ENCODE measurements around the gene HSPBP1. TPM values are rescaled to one million over a fixed set of nuclear protein-coding genes. Genes with fewer than 3 reads are reported as not detected.

HSPBP1 gene
- total and polyA plus RNA-seq, 5 experiments from 2014 or later = 20.3 to 44.8 (median 38.6) TPM

DNA sequence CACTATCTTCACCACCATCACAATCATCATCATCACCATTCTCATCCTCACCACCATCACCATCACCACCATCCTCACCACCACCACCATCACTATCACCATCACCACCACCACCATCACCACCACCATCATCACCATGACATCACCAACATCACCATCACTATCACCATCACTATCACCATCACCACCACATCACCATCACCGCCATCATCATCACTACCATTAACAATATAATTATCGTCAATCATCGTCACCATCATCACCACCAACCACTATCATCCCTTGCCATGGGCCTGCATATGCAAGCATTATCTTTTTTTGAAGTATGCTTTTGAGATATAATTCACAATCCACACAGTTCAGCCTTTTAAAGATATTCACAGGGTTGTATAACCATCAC is 13.5 kb downstream of the HSPBP1 start:
- peaks cover 0 to 23% (median 3%) of the 10 kb centered on the region in 3 donors for H3K36me3 Mint-ChIP-seq
- no peak for ATAC-seq
- H3K9me3 Mint-ChIP-seq = peaks cover 0 to 12% (median 0%) of the 10 kb centered on the region in 9 donors
- H3K27ac Mint-ChIP-seq = peak overlapping the region in 2 of 10 donors; percentile 21 to 71
- peak overlapping the region in 1 of 10 donors; percentile 15 for H3K4me3 Mint-ChIP-seq
- H3K4me1 Mint-ChIP-seq = peaks cover 2 to 12% (median 9%) of the 10 kb centered on the region in 4 donors
- POLR2A ChIA-PET = no interaction called here
- no peaks in the 10 kb centered on the region for H3K27me3 Mint-ChIP-seq
- no peak for DNase-seq

DNA sequence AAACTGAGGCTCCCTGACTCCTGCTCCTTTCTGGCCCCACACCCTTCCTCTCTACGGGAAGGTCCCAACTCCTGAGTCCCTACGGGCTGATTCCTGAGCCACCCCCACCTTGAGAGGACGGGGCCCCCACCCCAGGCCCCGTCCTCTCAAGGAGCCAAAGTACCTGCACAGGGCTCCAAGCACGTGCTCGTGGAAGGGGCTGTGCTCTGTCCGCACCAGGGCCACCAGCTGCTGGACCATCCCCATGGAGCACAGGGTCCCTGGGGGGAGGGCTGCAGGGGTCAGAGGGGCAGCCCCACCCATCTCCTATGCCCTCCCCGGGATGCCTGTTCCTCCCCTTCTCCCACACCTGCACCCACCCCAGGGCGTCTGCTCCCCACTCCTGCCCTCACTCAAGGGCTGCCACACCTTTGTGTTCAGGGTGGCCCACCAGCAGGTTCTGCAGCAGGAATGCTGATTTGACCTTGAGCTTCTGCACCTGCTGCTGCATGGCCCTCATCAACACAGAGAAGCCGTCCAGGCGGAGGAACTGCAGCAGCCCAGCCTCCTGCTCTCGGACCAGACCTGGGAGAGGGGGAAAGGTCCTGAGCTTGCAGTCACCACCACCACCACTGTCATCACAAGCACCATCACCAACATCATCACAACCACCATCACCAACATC is 14.1 kb downstream of the HSPBP1 start:
- Mint-ChIP-seq H3K27me3 (no peaks in the 10 kb centered on the region), H3K4me3 (peak overlapping the region in 1 of 10 donors; percentile 15), H3K27ac (peak overlapping the region in 1 of 10 donors; percentile 71), H3K9me3 (peaks cover 0 to 12% (median 0%) of the 10 kb centered on the region in 9 donors), H3K4me1 (peaks cover 2 to 12% (median 9%) of the 10 kb centered on the region in 4 donors), H3K36me3 (peaks cover 0 to 19% (median 0%) of the 10 kb centered on the region in 3 donors)
- ATAC-seq (no peak), DNase-seq (no peak)
- POLR2A ChIA-PET = interaction anchor here (1.9 kb wide), 1 partner anchor 11 kb away, joined by 4 read pairs; no protein-coding TSS in a partner anchor

- H3K4me3 Mint-ChIP-seq = no peak overlapping the region
- no peak overlapping the region for H3K27ac Mint-ChIP-seq
- DNase-seq (no peak), ATAC-seq (no peak)
- no peaks in the 10 kb centered on the region for H3K27me3 Mint-ChIP-seq
- POLR2A ChIA-PET = interaction anchor here (1.9 kb wide), 1 partner anchor 10 kb away, joined by 4 read pairs; no protein-coding TSS in a partner anchor
- peaks cover 0 to 12% (median 0%) of the 10 kb centered on the region in 9 donors for H3K9me3 Mint-ChIP-seq
- peaks cover 0 to 13% (median 0%) of the 10 kb centered on the region in 3 donors for H3K36me3 Mint-ChIP-seq
- H3K4me1 Mint-ChIP-seq = peaks cover 7 to 11% (median 7%) of the 10 kb centered on the region in 4 donors
Observed at GRCh38 chr19:55265173-55265572, 14.7 kb downstream of the HSPBP1 start.

GRCh38 chr19:55264531-55264930 is 15.4 kb downstream of the HSPBP1 start:
- peaks cover 0 to 12% (median 0%) of the 10 kb centered on the region in 9 donors for H3K9me3 Mint-ChIP-seq
- no peak overlapping the region for H3K4me3 Mint-ChIP-seq
- no peak for DNase-seq
- H3K36me3 Mint-ChIP-seq = peaks cover 0 to 8% (median 0%) of the 10 kb centered on the region in 3 donors
- peaks cover 7 to 12% (median 10%) of the 10 kb centered on the region in 4 donors for H3K4me1 Mint-ChIP-seq
- H3K27me3 Mint-ChIP-seq = no peaks in the 10 kb centered on the region
- POLR2A ChIA-PET = interaction anchor here (1.9 kb wide), 1 partner anchor 9 kb away, joined by 4 read pairs; no protein-coding TSS in a partner anchor
- no peak overlapping the region for H3K27ac Mint-ChIP-seq
- ATAC-seq = no peak

- no peaks in the 10 kb centered on the region for H3K27me3 Mint-ChIP-seq
- POLR2A ChIA-PET = interaction anchor here (1.8 kb wide), 1 partner anchor 16 kb away, joined by 4 read pairs; no protein-coding TSS in a partner anchor
- H3K4me1 Mint-ChIP-seq = peaks cover 14 to 24% (median 17%) of the 10 kb centered on the region in 4 donors
- H3K9me3 Mint-ChIP-seq = peaks cover 0 to 12% (median 0%) of the 10 kb centered on the region in 9 donors
- H3K27ac Mint-ChIP-seq = peak overlapping the region in 2 of 10 donors; percentile 38 to 73
- no peak for ATAC-seq
- H3K4me3 Mint-ChIP-seq = no peak overlapping the region
- DNase-seq = no peak
- H3K36me3 Mint-ChIP-seq = peaks cover 0 to 8% (median 0%) of the 10 kb centered on the region in 3 donors
Observed at GRCh38 chr19:55262359-55262758, 17.6 kb downstream of the HSPBP1 start.

GRCh38 chr19:55261671-55262126 is 18.2 kb downstream of the HSPBP1 start:
- Mint-ChIP-seq H3K27me3 (no peaks in the 10 kb centered on the region), H3K4me3 (peak overlapping the region in 2 of 10 donors; percentile 28 to 34), H3K36me3 (peaks cover 0 to 8% (median 0%) of the 10 kb centered on the region in 3 donors), H3K9me3 (peaks cover 0 to 9% (median 0%) of the 10 kb centered on the region in 9 donors), H3K27ac (peak overlapping the region in 3 of 10 donors; percentile 47 to 73 (median 51)), H3K4me1 (peaks cover 13 to 30% (median 22%) of the 10 kb centered on the region in 4 donors)
- POLR2A ChIA-PET = no interaction called here
- DNase-seq (no peak), ATAC-seq (no peak)

- DNase-seq (no peak), ATAC-seq (no peak)
- peaks cover 19 to 44% (median 37%) of the 10 kb centered on the region in 4 donors for H3K4me1 Mint-ChIP-seq
- POLR2A ChIA-PET = interaction anchor here (0.6 to 8.1 kb wide), 26 partner anchors 9 to 1071 kb away, joined by 3 to 142 read pairs (median 6); partner anchors contain the start of genes FIZ1, HSPBP1, KMT5C and MBOAT7
- H3K27me3 Mint-ChIP-seq = no peaks in the 10 kb centered on the region
- no peaks in the 10 kb centered on the region for H3K9me3 Mint-ChIP-seq
- peak overlapping the region; percentile 95 to 99 (median 98) for H3K27ac Mint-ChIP-seq
- H3K4me3 Mint-ChIP-seq = peak overlapping the region; percentile 91 to 98 (median 95)
- H3K36me3 Mint-ChIP-seq = peaks cover 0 to 8% (median 0%) of the 10 kb centered on the region in 3 donors
Observed at GRCh38 chr19:55259540-55260210, 20.2 kb downstream of the HSPBP1 start.

DNA sequence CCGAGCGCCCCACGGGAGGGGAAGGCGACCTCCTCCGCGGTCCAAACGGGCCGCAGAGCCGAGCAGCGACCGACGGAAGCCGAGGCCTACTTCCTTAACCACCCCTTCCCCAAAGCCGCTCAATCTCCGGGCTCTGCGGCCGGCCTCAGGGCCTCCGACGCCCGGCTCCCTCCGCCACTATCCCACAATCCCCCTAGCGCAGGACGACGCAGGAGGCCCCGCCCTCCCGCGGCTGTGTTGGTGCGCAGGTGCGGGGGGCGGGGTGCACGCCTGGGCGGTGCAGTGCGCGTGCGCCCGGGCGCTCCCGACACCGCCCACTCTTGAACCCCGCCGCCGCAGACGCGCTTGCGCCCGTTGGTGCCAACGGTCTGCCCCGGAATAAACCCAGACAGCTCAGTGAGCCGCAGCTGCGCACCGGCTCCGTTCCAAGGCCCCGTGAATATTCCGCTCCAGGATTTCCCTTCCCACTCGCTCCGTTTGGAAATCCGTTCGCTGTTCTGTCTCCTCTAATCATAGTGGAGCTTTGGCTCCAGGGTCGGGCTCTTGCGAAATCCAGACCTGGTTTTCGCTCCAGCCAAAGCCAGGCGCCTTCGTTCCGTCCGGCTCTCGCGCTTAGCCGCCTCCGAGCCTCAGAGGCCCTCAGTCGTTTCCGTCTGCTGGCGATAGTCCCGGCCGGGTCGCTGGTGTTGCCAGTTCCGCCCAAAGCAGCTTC is 20.9 kb downstream of the HSPBP1 start, which contains the start of gene PPP6R1:
PPP6R1 (minus strand) TSS at position 190 of the 712 bp plus-strand sequence. CDS start 11,914 bp downstream, outside the sequence.
- peak; percentile 88 to 99 (median 94) for DNase-seq
- peak; percentile 77 to 81 for ATAC-seq
- Mint-ChIP-seq H3K27me3 (no peaks in the 10 kb centered on the region), H3K4me3 (peak within 1 kb of the TSS; percentile 95 to 99 (median 98)), H3K9me3 (no peaks in the 10 kb centered on the region), H3K4me1 (peaks cover 20 to 51% (median 43%) of the 10 kb centered on the region in 4 donors), H3K36me3 (peaks cover 0 to 8% (median 0%) of the 10 kb centered on the region in 3 donors), H3K27ac (peak within 1 kb of the TSS; percentile 98 to 100 (median 99))
- POLR2A ChIA-PET = interaction anchor here (0.6 to 8.1 kb wide), 24 partner anchors 8 to 1070 kb away, joined by 3 to 142 read pairs (median 6); partner anchors contain the start of genes FIZ1, HSPBP1, KMT5C and MBOAT7

- ATAC-seq (peak; percentile 13 to 24), DNase-seq (peak in 6 of 10 donors; percentile 35 to 75 (median 53))
- no peaks in the 10 kb centered on the region for H3K27me3 Mint-ChIP-seq
- H3K9me3 Mint-ChIP-seq = no peaks in the 10 kb centered on the region
- H3K4me1 Mint-ChIP-seq = peaks cover 25 to 57% (median 48%) of the 10 kb centered on the region in 4 donors
- POLR2A ChIA-PET = interaction anchor here (0.9 to 8.1 kb wide), 9 partner anchors 10 to 377 kb away, joined by 4 to 142 read pairs (median 8); partner anchors contain the start of genes FIZ1, HSPBP1, SYT5 and ZNF628
- peak overlapping the region; percentile 91 to 98 (median 95) for H3K4me3 Mint-ChIP-seq
- H3K27ac Mint-ChIP-seq = peak overlapping the region in 9 of 10 donors; percentile 95 to 100 (median 99)
- H3K36me3 Mint-ChIP-seq = peaks cover 0 to 11% (median 0%) of the 10 kb centered on the region in 3 donors
Observed at GRCh38 chr19:55258476-55258827, 21.5 kb downstream of the HSPBP1 start.

GRCh38 chr19:55257461-55258420 is 22.2 kb downstream of the HSPBP1 start:
- Mint-ChIP-seq H3K4me3 (peak overlapping the region; percentile 93 to 99 (median 98)), H3K27me3 (no peaks in the 10 kb centered on the region), H3K4me1 (peaks cover 28 to 64% (median 55%) of the 10 kb centered on the region in 4 donors), H3K36me3 (peaks cover 0 to 6% (median 0%) of the 10 kb centered on the region in 3 donors), H3K9me3 (no peaks in the 10 kb centered on the region), H3K27ac (peak overlapping the region; percentile 96 to 100 (median 99))
- DNase-seq (peak in 3 of 10 donors; percentile 33 to 38 (median 38)), ATAC-seq (no peak)
- POLR2A ChIA-PET = interaction anchor here (0.6 to 8.1 kb wide), 7 partner anchors 9 to 876 kb away, joined by 3 to 142 read pairs (median 8); partner anchors contain the start of genes HSPBP1, KMT5C and UBE2S

Measured in naive thymus-derived CD8-positive, alpha-beta T cell (primary cell).